GM19395 (cell line): Measurements from ENCODE around the gene MPDU1.
"Not testable (repeated sequence)": the region's sequence is repeated elsewhere in the genome, so short reads cannot be mapped to it uniquely, and the experiment has no call there.

Source experiments
- ATAC-seq: cut with Tn5 transposase; IDR thresholded peaks from one replicate; pipeline ENCODE4 v1.9.1; 2021; ENCODE audit warnings: mild to moderate bottlenecking, moderate library complexity; ENCODE audit not compliant: unreplicated experiment

Gene MPDU1

GRCh38 chr17:7579834-7580603 lies 3.6 kb upstream of the MPDU1 start:
- ATAC-seq = no peak

- no peak for ATAC-seq
Observed at GRCh38 chr17:7580604-7581575, 2.8 kb upstream of the MPDU1 start.

- no peak for ATAC-seq
Observed at GRCh38 chr17:7582396-7583252, 1.0 kb upstream of the MPDU1 start.

- no peak for ATAC-seq
Observed at GRCh38 chr17:7586673-7587419, 3.2 kb downstream of the MPDU1 start.

GRCh38 chr17:7587420-7588151 lies 3.9 kb downstream of the MPDU1 start:
- ATAC-seq = no peak

GRCh38 chr17:7588553-7589203 lies 5.0 kb downstream of the MPDU1 start:
- ATAC-seq = no peak

GRCh38 chr17:7589204-7589868 lies 5.7 kb downstream of the MPDU1 start:
- no peak for ATAC-seq

GRCh38 chr17:7589891-7590691 lies 6.4 kb downstream of the MPDU1 start, which contains the start of gene SOX15:
SOX15 (minus strand) TSS chr17:7590094; CDS start chr17:7589676, 418 bp downstream.
- no peak for ATAC-seq

- no peak for ATAC-seq
Observed at GRCh38 chr17:7590743-7591142, 7.1 kb downstream of the MPDU1 start.

GRCh38 chr17:7591596-7591995 lies 7.9 kb downstream of the MPDU1 start:
- no peak for ATAC-seq

- ATAC-seq = no peak
Observed at GRCh38 chr17:7592422-7593021, 8.9 kb downstream of the MPDU1 start.

- no peak for ATAC-seq
Observed at GRCh38 chr17:7593296-7593695, 9.6 kb downstream of the MPDU1 start.

- not testable (repeated sequence) for ATAC-seq
Observed at GRCh38 chr17:7597561-7597960, 13.9 kb downstream of the MPDU1 start.

- no peak for ATAC-seq
Observed at GRCh38 chr17:7606280-7606679, 22.6 kb downstream of the MPDU1 start.

GRCh38 chr17:7610641-7611040 lies 27.0 kb downstream of the MPDU1 start:
- ATAC-seq = no peak

GRCh38 chr17:7611635-7612293 lies 28.1 kb downstream of the MPDU1 start:
- ATAC-seq = no peak

GRCh38 chr17:7612294-7612640 lies 28.6 kb downstream of the MPDU1 start:
- no peak for ATAC-seq
